NCI-H345 treated with DMSO at 0.1 percent for 48 hours (cell line): Measurements from ENCODE around the gene RNASE13.
A peak's percentile ranks its signal among the peaks of the same experiment; 100 is the strongest.
"Not testable (repeated sequence)": the region's sequence is repeated elsewhere in the genome, so short reads cannot be mapped to it uniquely, and the experiment has no call there.

Experiments used
- DNase-seq: peaks from one replicate; lab custom pipeline; 2025; ENCODE audit not compliant: unreplicated experiment; lab: John Stamatoyannopoulos, UW

The RNASE13 gene

GRCh38 chr14:21023817-21024584, 10.6 kb downstream of the RNASE13 start:
- DNase-seq, result no peak

- no peak for DNase-seq
These were observed 11.4 kb downstream of the RNASE13 start for GRCh38 chr14:21023174-21023573.

DNA sequence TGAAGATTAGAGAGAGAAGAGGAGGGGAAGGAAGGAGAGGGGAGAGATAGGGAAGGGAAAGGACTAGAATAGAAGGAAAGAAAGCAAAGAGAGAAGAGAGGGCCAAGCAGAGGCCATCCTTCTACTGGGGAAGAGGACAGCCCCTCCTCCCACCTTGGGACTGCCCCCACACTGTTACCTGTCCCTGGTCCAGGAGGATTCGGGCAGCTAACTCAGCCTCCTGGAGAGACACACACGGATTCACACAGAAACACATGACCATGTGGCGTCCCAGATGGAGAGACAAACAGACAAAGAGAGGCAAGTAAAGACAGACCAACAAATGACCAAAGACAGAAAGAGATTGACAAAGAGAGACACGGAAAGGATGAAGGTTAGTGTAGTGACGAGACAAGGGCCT, 11.9 kb downstream of the RNASE13 start:
- no peak for DNase-seq

GRCh38 chr14:21020977-21021545, 13.5 kb downstream of the RNASE13 start:
- no peak for DNase-seq

DNA sequence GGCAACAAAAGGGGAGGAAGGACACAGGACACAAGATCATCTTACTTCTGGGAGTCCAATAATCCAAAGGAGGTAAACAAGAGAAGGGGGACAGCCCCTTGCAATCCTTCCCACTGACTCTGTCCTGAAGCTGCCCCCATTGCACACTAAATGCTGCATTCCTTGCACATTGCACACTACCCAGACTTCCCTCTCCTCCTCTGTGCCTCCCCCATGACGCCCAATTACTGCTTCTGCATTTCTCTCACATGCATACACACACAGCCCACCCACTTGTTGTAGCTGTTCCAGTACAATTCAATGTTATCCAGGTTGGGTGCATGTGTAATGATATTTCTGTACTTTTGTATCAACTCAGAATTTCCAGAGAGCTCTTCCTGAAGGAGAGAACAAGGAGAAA, 15.2 kb downstream of the RNASE13 start:
- DNase-seq, result no peak

- DNase-seq, result no peak
These were observed 15.8 kb downstream of the RNASE13 start for GRCh38 chr14:21018781-21019180.

GRCh38 chr14:21018286-21018685, 16.3 kb downstream of the RNASE13 start:
- no peak for DNase-seq

DNA sequence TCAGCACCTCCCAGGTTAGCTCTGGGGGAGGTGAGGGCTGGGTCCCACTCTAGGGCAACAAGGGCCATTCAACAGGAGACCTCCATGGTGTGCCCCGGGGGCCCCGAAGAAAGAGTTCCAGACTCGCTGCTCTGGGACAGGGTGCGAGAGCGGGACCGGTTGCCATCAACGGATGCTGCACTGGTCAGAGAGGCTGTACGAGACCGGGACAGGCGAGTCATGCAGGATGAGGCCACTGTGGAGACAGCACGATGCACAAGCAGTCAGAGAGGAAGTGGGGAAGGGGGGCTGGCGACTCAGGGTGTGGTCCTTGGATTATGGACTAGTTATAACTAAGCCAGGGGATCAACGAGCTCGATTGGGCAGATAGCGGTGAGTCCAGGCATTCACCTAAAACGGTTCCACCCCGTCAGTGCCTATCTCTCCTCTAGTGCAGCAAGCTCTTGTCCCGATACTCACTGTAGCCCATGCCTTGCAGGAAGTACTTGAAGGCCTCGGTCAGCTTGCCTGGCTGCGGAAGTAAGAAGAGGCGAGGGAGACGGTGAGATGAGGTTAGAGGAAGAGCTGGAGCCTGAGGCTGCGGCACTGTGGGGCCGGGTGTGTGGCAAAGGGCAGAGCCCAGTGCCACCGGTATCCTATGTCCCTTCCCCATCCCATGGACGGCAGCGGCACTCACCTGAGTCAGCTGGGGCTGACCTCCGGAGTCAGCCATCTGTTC, 16.9 kb downstream of the RNASE13 start:
- no peak for DNase-seq

- no peak for DNase-seq
These were observed 18.0 kb downstream of the RNASE13 start for GRCh38 chr14:21016413-21017190.

DNA sequence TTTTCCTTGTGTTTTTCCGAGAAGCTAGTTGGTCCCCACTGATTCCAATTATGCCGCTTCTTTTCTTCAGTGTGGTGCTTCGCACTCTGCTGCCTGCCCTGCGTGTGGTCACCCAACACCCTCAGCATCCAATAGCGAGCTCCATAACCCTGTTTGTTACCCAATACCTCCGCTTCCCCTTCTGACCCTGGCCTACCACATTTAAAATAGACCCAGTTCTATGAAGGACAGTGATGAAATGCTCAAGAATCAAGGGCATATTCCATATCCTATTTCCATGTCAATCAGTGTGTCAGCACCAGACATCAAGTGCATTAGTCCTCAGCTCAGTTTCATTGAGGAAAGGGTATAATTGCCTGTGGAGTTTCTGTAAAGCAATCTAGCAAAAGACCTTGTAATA, 19.3 kb downstream of the RNASE13 start:
- DNase-seq, result no peak

GRCh38 chr14:21014761-21015190, 19.8 kb downstream of the RNASE13 start:
- peak; percentile 70 for DNase-seq

DNA sequence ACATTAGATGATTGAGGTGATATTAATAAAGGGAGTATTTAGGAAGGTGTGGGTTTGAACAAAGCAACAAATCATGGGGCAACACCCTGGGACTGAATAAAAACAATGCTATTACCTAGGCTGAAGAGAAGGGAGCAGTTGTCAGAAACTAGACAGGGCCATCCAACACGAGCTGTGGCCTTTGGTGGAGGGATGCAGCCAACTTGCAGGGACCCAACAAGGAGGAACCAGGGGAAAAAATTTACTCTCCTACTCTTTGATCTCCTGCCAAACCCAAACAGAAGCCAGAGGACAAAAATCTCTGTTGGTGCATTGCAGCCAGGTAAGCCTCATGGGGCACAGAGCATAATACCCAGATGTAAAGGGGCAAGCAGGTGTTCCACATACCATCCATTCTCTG, 23.5 kb downstream of the RNASE13 start:
- DNase-seq, result no peak

DNA sequence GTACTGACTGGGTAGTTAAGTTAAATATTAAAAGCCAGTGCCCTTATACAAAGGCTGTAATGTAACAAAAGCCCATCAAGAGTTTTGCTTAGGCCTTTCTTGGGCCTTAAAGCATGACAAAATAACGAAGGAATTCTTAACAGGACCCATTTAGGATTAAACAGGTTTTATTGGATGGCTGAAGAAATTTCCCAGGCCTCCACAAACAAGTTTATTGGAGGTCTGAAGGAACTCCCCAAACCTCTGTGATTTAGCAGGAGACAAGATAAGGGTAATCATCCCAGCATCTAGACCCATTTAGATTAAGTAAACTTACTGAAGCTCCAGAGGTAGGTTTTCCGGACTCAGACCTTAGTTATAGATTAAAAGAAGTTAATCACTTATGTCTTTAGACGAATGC, 24.9 kb downstream of the RNASE13 start:
- not testable (repeated sequence) for DNase-seq

DNA sequence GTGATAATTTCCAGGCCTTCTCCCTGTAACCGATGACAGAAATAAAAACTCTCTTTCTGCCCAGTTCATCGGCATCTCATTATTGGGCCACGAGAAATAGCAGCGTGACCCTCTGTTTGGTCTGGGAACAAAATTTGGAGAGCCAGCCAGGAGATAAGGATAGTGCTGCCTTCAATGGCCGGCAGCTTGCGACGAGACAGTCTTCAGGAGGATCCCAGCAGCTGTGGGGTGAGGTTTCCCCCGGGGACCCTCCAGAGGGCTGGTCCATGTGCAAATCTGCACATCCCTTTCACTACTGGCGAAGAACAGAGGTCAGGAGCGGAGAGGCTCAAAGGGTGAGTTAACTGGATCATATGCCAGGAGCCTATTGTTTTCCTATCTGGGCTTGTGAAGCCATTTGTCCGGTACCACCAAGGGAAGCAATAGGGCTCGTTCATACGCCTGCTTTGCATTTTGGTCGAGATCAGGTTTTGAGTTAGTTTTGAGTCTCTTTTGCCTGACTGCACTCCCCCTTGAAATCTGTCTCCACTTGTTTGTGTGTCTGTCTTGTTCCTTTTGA, 30.7 kb downstream of the RNASE13 start:
- DNase-seq, result no peak

GRCh38 chr14:21001218-21001617, 33.4 kb downstream of the RNASE13 start:
- DNase-seq, result no peak

DNA sequence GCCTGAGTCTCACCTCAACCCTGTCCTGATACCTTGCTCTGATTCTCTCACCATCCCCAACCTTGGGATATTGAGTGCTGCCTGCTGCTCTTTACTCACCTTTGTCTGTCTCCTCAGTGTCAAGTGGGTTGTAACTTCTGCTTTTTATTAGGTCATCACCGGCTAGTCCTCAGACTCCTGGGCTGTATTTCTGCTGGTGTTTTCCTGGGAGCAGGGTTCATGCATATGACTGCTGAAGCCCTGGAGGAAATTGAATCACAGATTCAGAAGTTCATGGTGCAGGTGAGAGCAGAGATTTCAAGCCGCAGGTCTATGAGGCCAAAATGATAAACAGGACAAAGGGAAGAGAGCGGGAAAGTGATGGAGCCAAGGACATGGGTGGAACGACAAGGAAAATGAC, 35.0 kb downstream of the RNASE13 start:
- no peak for DNase-seq

GRCh38 chr14:20998674-20999366, 35.8 kb downstream of the RNASE13 start, which contains the start of gene SLC39A2:
TSS of gene SLC39A2 (plus strand) at chr14:20999293. CDS start at chr14:20999447, 154 bp downstream.
- no peak for DNase-seq

DNA sequence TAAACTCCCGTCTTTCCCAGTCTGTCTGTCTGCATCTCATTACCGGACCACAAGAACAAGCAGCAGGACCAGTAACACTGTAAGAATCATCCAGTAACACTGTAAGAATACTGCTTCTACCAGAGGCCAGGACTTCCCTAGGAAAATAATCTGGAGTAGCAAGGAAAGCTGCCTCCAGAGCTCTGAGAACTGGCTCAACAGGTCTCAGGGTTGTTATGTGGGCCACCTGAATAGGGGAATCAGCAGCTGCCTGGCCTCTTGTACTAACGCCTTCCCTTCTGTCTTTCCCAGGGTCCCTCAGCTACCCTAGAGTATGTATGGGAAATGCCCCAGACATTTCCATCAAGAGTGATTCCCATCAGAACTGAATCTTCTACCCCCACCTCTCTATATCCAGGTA, 36.5 kb downstream of the RNASE13 start:
- no peak for DNase-seq

- DNase-seq, result no peak
These were observed 37.0 kb downstream of the RNASE13 start for GRCh38 chr14:20997564-20997963.

GRCh38 chr14:20997115-20997514, 37.5 kb downstream of the RNASE13 start:
- DNase-seq, result no peak
